Neural progenitor cell (in vitro differentiated cells): Measurements from ENCODE around the gene APOBEC3H.

Source experiments
- EZH2phosphoT487 ChIP-seq: fragments of 200-600 bp; sonication (generic); IDR thresholded peaks from 2 replicates; pipeline ENCODE4 v1.6.1; 2017; ENCODE audit warnings: antibody characterized with exemption
- TF ChIP-seq, protein P1 (sequence below): fragments of 200-600 bp; sonication (generic); IDR thresholded peaks from 2 replicates; pipeline ENCODE4 v1.5.1; 2017; ENCODE audit warnings: antibody characterized with exemption, mild to moderate bottlenecking

DNA sequence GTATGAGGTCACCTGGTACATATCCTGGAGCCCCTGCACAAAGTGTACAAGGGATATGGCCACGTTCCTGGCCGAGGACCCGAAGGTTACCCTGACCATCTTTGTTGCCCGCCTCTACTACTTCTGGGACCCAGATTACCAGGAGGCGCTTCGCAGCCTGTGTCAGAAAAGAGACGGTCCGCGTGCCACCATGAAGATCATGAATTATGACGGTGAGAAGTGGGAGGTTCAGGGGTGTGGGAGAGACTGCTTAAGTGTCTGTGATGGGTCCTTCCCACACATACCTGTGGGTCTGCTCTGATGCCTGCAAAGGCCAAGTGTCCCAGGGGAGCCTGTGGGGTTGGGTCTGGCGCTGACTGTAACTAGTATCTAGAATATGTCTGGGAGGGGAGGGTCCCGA, 16.0 kb upstream of the APOBEC3H start:
- TF ChIP-seq, protein P1, sequence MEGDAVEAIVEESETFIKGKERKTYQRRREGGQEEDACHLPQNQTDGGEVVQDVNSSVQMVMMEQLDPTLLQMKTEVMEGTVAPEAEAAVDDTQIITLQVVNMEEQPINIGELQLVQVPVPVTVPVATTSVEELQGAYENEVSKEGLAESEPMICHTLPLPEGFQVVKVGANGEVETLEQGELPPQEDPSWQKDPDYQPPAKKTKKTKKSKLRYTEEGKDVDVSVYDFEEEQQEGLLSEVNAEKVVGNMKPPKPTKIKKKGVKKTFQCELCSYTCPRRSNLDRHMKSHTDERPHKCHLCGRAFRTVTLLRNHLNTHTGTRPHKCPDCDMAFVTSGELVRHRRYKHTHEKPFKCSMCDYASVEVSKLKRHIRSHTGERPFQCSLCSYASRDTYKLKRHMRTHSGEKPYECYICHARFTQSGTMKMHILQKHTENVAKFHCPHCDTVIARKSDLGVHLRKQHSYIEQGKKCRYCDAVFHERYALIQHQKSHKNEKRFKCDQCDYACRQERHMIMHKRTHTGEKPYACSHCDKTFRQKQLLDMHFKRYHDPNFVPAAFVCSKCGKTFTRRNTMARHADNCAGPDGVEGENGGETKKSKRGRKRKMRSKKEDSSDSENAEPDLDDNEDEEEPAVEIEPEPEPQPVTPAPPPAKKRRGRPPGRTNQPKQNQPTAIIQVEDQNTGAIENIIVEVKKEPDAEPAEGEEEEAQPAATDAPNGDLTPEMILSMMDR = no peak
- TF ChIP-seq EZH2phosphoT487 = no peak
